HUES6 (cell line): ENCODE data around the gene JCAD.

ENCODE experiments used
- H3K27ac ChIP-seq: 2 replicates; pipeline ENCODE4 v1.7.0; 2013; ENCODE audit warnings: low read depth, mild to moderate bottlenecking, low read length, inconsistent platforms
- H3K27me3 ChIP-seq: 2 replicates; pipeline ENCODE4 v1.6.1; 2013; ENCODE audit warnings: low read length; ENCODE audit not compliant: control insufficient read depth, insufficient read depth
- H3K36me3 ChIP-seq: 2 replicates; pipeline ENCODE4 v1.6.1; 2013; ENCODE audit warnings: low read length; ENCODE audit not compliant: control insufficient read depth, insufficient read depth
- H3K4me1 ChIP-seq: 2 replicates; pipeline ENCODE4 v1.6.1; 2013; ENCODE audit warnings: low read length; ENCODE audit not compliant: control insufficient read depth, insufficient read depth
- H3K4me3 ChIP-seq: 2 replicates; pipeline ENCODE4 v1.5.1; 2013; ENCODE audit warnings: low read depth, low read length
- H3K9ac ChIP-seq: one replicate; pipeline ENCODE4 v1.6.1; 2013; ENCODE audit warnings: mild to moderate bottlenecking, low read length
- H3K9me3 ChIP-seq: 2 replicates; pipeline ENCODE4 v1.6.1; 2013; ENCODE audit warnings: low read depth, low read length; ENCODE audit not compliant: control insufficient read depth, insufficient read depth

Gene JCAD

GRCh38 chr10:30093303-30093950 is 34.0 kb upstream of the JCAD start:
- peaks cover 2% of the 10 kb centered on the region for H3K4me1 ChIP-seq

GRCh38 chr10:30092151-30092790 is 32.9 kb upstream of the JCAD start:
- Histone ChIP-seq H3K4me3 (no peak overlapping the region), H3K9me3 (no peaks in the 10 kb centered on the region), H3K36me3 (no peaks in the 10 kb centered on the region), H3K27ac (no peak overlapping the region), H3K4me1 (peaks cover 7% of the 10 kb centered on the region), H3K9ac (no peak overlapping the region), H3K27me3 (no peaks in the 10 kb centered on the region)

More at GRCh38 chr10:30093303-30093950, 34.0 kb upstream of the JCAD start:
- H3K9me3 ChIP-seq = no peaks in the 10 kb centered on the region
- H3K27me3 ChIP-seq = no peaks in the 10 kb centered on the region
- no peak overlapping the region for H3K27ac ChIP-seq
- no peak overlapping the region for H3K4me3 ChIP-seq
- H3K36me3 ChIP-seq = no peaks in the 10 kb centered on the region
- H3K9ac ChIP-seq = no peak overlapping the region

- Histone ChIP-seq H3K36me3 (no peaks in the 10 kb centered on the region), H3K27ac (no peak overlapping the region), H3K9ac (no peak overlapping the region), H3K9me3 (no peaks in the 10 kb centered on the region), H3K27me3 (no peaks in the 10 kb centered on the region), H3K4me3 (no peak overlapping the region), H3K4me1 (peaks cover 7% of the 10 kb centered on the region)
Observed at GRCh38 chr10:30091136-30091535, 31.8 kb upstream of the JCAD start.

- H3K4me1 ChIP-seq = peaks cover 7% of the 10 kb centered on the region
- no peak overlapping the region for H3K27ac ChIP-seq
- no peak overlapping the region for H3K9ac ChIP-seq
- H3K9me3 ChIP-seq = no peaks in the 10 kb centered on the region
- no peaks in the 10 kb centered on the region for H3K27me3 ChIP-seq
- H3K36me3 ChIP-seq = no peaks in the 10 kb centered on the region
- H3K4me3 ChIP-seq = no peak overlapping the region
Observed at GRCh38 chr10:30088178-30088577, 28.8 kb upstream of the JCAD start.

GRCh38 chr10:30083934-30084333 is 24.5 kb upstream of the JCAD start:
- H3K27ac ChIP-seq = no peak overlapping the region
- no peak overlapping the region for H3K4me3 ChIP-seq

GRCh38 chr10:30081182-30081581 is 21.8 kb upstream of the JCAD start:
- H3K9ac ChIP-seq = no peak overlapping the region
- no peak overlapping the region for H3K4me3 ChIP-seq
- H3K27ac ChIP-seq = no peak overlapping the region
- H3K36me3 ChIP-seq = no peaks in the 10 kb centered on the region
- H3K27me3 ChIP-seq = no peaks in the 10 kb centered on the region
- H3K9me3 ChIP-seq = no peaks in the 10 kb centered on the region
- no peaks in the 10 kb centered on the region for H3K4me1 ChIP-seq

More at GRCh38 chr10:30083934-30084333, 24.5 kb upstream of the JCAD start:
- Histone ChIP-seq H3K4me1 (peaks cover 7% of the 10 kb centered on the region), H3K9me3 (no peaks in the 10 kb centered on the region), H3K9ac (no peak overlapping the region), H3K27me3 (no peaks in the 10 kb centered on the region), H3K36me3 (no peaks in the 10 kb centered on the region)

- H3K9ac ChIP-seq = no peak overlapping the region
- H3K4me3 ChIP-seq = no peak overlapping the region
- no peaks in the 10 kb centered on the region for H3K36me3 ChIP-seq
- no peak overlapping the region for H3K27ac ChIP-seq
- H3K27me3 ChIP-seq = no peaks in the 10 kb centered on the region
- H3K9me3 ChIP-seq = no peaks in the 10 kb centered on the region
- no peaks in the 10 kb centered on the region for H3K4me1 ChIP-seq
Observed at GRCh38 chr10:30080161-30080560, 20.8 kb upstream of the JCAD start.

- Histone ChIP-seq H3K36me3 (no peaks in the 10 kb centered on the region), H3K27ac (no peak overlapping the region), H3K9ac (no peak overlapping the region), H3K27me3 (no peaks in the 10 kb centered on the region), H3K4me1 (no peaks in the 10 kb centered on the region), H3K4me3 (no peak overlapping the region), H3K9me3 (no peaks in the 10 kb centered on the region)
Observed at GRCh38 chr10:30079408-30079807, 20.0 kb upstream of the JCAD start.

- no peak overlapping the region for H3K27ac ChIP-seq
- H3K9me3 ChIP-seq = no peaks in the 10 kb centered on the region
- H3K27me3 ChIP-seq = no peaks in the 10 kb centered on the region
- H3K36me3 ChIP-seq = no peaks in the 10 kb centered on the region
- H3K4me3 ChIP-seq = no peak overlapping the region
- no peak overlapping the region for H3K9ac ChIP-seq
- H3K4me1 ChIP-seq = no peaks in the 10 kb centered on the region
Observed at GRCh38 chr10:30075481-30075880, 16.1 kb upstream of the JCAD start.

GRCh38 chr10:30074933-30075332 is 15.5 kb upstream of the JCAD start:
- Histone ChIP-seq H3K9me3 (no peaks in the 10 kb centered on the region), H3K36me3 (no peaks in the 10 kb centered on the region), H3K4me1 (no peaks in the 10 kb centered on the region), H3K27me3 (no peaks in the 10 kb centered on the region), H3K4me3 (no peak overlapping the region), H3K27ac (no peak overlapping the region), H3K9ac (no peak overlapping the region)

- H3K9ac ChIP-seq = no peak overlapping the region
- H3K27ac ChIP-seq = no peak overlapping the region
- H3K4me1 ChIP-seq = no peaks in the 10 kb centered on the region; the same call in 1 of the 2 replicates
- no peaks in the 10 kb centered on the region for H3K27me3 ChIP-seq
- no peaks in the 10 kb centered on the region for H3K9me3 ChIP-seq
- H3K36me3 ChIP-seq = no peaks in the 10 kb centered on the region
- H3K4me3 ChIP-seq = no peak overlapping the region
Observed at GRCh38 chr10:30074090-30074489, 14.7 kb upstream of the JCAD start.
